WTC11 (cell line): ENCODE measurements around the gene MAGOHB. TPM values are rescaled to one million over a fixed set of nuclear protein-coding genes. Genes with fewer than 3 reads are reported as not detected.

Source experiments
- ATAC-seq: fragments of 200-7000 bp; cut with Tn5 transposase; 2 replicates; pipeline ENCODE4 v1.10.0; 2021; ENCODE audit warnings: mild to moderate bottlenecking, moderate library complexity
- CTCF ChIA-PET: fragments of 300-600 bp; sonication (Branson Sonifier 250); formaldehyde crosslinking; loops from one replicate; lab custom pipeline; 2021; ENCODE audit warnings: antibody characterized with exemption; lab: Charles Lee
- POLR2A ChIA-PET: fragments of 350-600 bp; sonication (Branson Sonifier 250); formaldehyde crosslinking; loops from one replicate; lab custom pipeline; 2021; ENCODE audit warnings: antibody characterized with exemption; lab: Charles Lee
- DNase-seq: peaks from one replicate; pipeline ENCODE4 v3.0.0; 2021; ENCODE audit warnings: low spot score
- H3K27ac Mint-ChIP-seq: 2 replicates; pipeline ENCODE4 v1.8.0; 2021; ENCODE audit warnings: mixed read lengths
- H3K27me3 Mint-ChIP-seq: 2 replicates; pipeline ENCODE4 v1.8.0; 2021; ENCODE audit warnings: low read depth, mild to moderate bottlenecking, moderate library complexity, mixed read lengths
- H3K36me3 Mint-ChIP-seq: 2 replicates; pipeline ENCODE4 v1.8.0; 2021; ENCODE audit warnings: mixed read lengths
- H3K4me1 Mint-ChIP-seq: 2 replicates; pipeline ENCODE4 v1.8.0; 2022; ENCODE audit warnings: mixed read lengths
- H3K4me3 Mint-ChIP-seq: 2 replicates; pipeline ENCODE4 v1.8.0; 2021; ENCODE audit warnings: mild to moderate bottlenecking, moderate library complexity, mixed read lengths
- H3K9me3 Mint-ChIP-seq: 2 replicates; pipeline ENCODE4 v1.8.0; 2021; ENCODE audit warnings: mixed read lengths
- AFF4 ChIP-seq: sonication (generic); formaldehyde crosslinking; IDR thresholded peaks from 2 replicates; pipeline ENCODE4 v1.8.1; 2023; ENCODE audit warnings: mild to moderate bottlenecking, missing genetic modification reagents, borderline replicate concordance
- ATF6 ChIP-seq: sonication (generic); formaldehyde crosslinking; IDR thresholded peaks from 2 replicates; pipeline ENCODE4 v1.8.1; 2023; ENCODE audit warnings: mild to moderate bottlenecking, missing genetic modification reagents
- E2F1 ChIP-seq: sonication (generic); formaldehyde crosslinking; IDR thresholded peaks from 2 replicates; pipeline ENCODE4 v1.8.0; 2022; ENCODE audit warnings: mild to moderate bottlenecking, missing genetic modification reagents
- EMX1 ChIP-seq: fragments of 250-450 bp; sonication (Bioruptor Pico); IDR thresholded peaks from 2 replicates; pipeline ENCODE4 v1.8.0; 2021; ENCODE audit warnings: mild to moderate bottlenecking
- ERG ChIP-seq: fragments of 250-450 bp; sonication (Bioruptor Pico); IDR thresholded peaks from 2 replicates; pipeline ENCODE4 v1.8.0; 2021; ENCODE audit warnings: mild to moderate bottlenecking
- ETV6 ChIP-seq: sonication (generic); formaldehyde crosslinking; IDR thresholded peaks from 2 replicates; pipeline ENCODE4 v1.8.1; 2022; ENCODE audit warnings: mild to moderate bottlenecking, missing genetic modification reagents
- FOXK1 ChIP-seq: sonication (generic); formaldehyde crosslinking; IDR thresholded peaks from 2 replicates; pipeline ENCODE4 v1.8.0; 2022; ENCODE audit warnings: mild to moderate bottlenecking, moderate library complexity, missing genetic modification reagents
- FOXP1 ChIP-seq: sonication (generic); formaldehyde crosslinking; IDR thresholded peaks from 2 replicates; pipeline ENCODE4 v1.8.0; 2022; ENCODE audit warnings: missing genetic modification reagents, mild to moderate bottlenecking, moderate library complexity, borderline replicate concordance
- JAZF1 ChIP-seq: fragments of 250-450 bp; sonication (Bioruptor Pico); IDR thresholded peaks from 2 replicates; pipeline ENCODE4 v1.9.0; 2021; ENCODE audit warnings: moderate library complexity, mild to moderate bottlenecking, inconsistent platforms
- NFE2L1 ChIP-seq: sonication (generic); formaldehyde crosslinking; IDR thresholded peaks from 2 replicates; pipeline ENCODE4 v1.8.1; 2023; ENCODE audit warnings: missing genetic modification reagents
- NFYB ChIP-seq: sonication (generic); formaldehyde crosslinking; conservative IDR thresholded peaks from 2 replicates; pipeline ENCODE4 v1.8.0; 2022; ENCODE audit warnings: low read depth, missing genetic modification reagents
- NR3C1 ChIP-seq: sonication (generic); formaldehyde crosslinking; conservative IDR thresholded peaks from 2 replicates; pipeline ENCODE4 v1.8.1; 2023; ENCODE audit warnings: low read depth, mild to moderate bottlenecking, missing genetic modification reagents
- OVOL2 ChIP-seq: fragments of 250-450 bp; sonication (Bioruptor Pico); IDR thresholded peaks from 2 replicates; pipeline ENCODE4 v1.9.0; 2021; ENCODE audit warnings: mild to moderate bottlenecking, borderline replicate concordance
- TCF7 ChIP-seq: sonication (generic); formaldehyde crosslinking; IDR thresholded peaks from 2 replicates; pipeline ENCODE4 v1.8.0; 2022; ENCODE audit warnings: mild to moderate bottlenecking, low read depth, missing genetic modification reagents, moderate library complexity
- TP53 ChIP-seq: sonication (generic); formaldehyde crosslinking; IDR thresholded peaks from 2 replicates; pipeline ENCODE4 v1.8.1; 2023; ENCODE audit warnings: mild to moderate bottlenecking, missing genetic modification reagents
- USF1 ChIP-seq: sonication (generic); formaldehyde crosslinking; IDR thresholded peaks from 2 replicates; pipeline ENCODE4 v1.8.0; 2022; ENCODE audit warnings: mild to moderate bottlenecking, missing genetic modification reagents
- ZNF121 ChIP-seq: sonication (generic); formaldehyde crosslinking; IDR thresholded peaks from 2 replicates; pipeline ENCODE4 v1.8.0; 2023; ENCODE audit warnings: missing genetic modification reagents
- ZNF263 ChIP-seq: sonication (generic); formaldehyde crosslinking; IDR thresholded peaks from 2 replicates; pipeline ENCODE4 v1.8.1; 2022; ENCODE audit warnings: low read depth, mild to moderate bottlenecking, moderate library complexity, missing genetic modification reagents
- ZNF396 ChIP-seq: fragments of 250-450 bp; sonication (Bioruptor Pico); IDR thresholded peaks from 2 replicates; pipeline ENCODE4 v1.8.0; 2021; ENCODE audit warnings: mild to moderate bottlenecking, moderate library complexity, borderline replicate concordance
- ZNF425 ChIP-seq: fragments of 250-450 bp; sonication (Bioruptor Pico); conservative IDR thresholded peaks from 2 replicates; pipeline ENCODE4 v1.9.0; 2021; ENCODE audit warnings: mild to moderate bottlenecking
- ZSCAN18 ChIP-seq: fragments of 250-450 bp; sonication (Bioruptor Pico); IDR thresholded peaks from 2 replicates; pipeline ENCODE4 v2.1.2; 2022; ENCODE audit warnings: mild to moderate bottlenecking, moderate library complexity
- total RNA-seq: library from RNA; stranded (reverse); gene quantifications from 3 replicates; pipeline ENCODE4 v1.2.3, GENCODE V29; 2021

The MAGOHB gene
- total RNA-seq, 1 experiment from 2014 or later, result 36.1 TPM

GRCh38 chr12:10636611-10637010 lies 23.2 kb upstream of the MAGOHB start (continued):
- TF ChIP-seq USF1 (CRISPR knock-in tag), result no peak

- Mint-ChIP-seq H3K27me3 (no peaks in the 10 kb centered on the region), H3K36me3 (no peaks in the 10 kb centered on the region), H3K4me1 (peaks cover 11% of the 10 kb centered on the region), H3K9me3 (no peaks in the 10 kb centered on the region), H3K4me3 (no peak overlapping the region), H3K27ac (no peak overlapping the region; the same call in 1 of the 2 replicates)
- DNase-seq, result no peak
- ATAC-seq, result no peak
- ChIA-PET POLR2A (no interaction called here), CTCF (no interaction called here)
- no peak for TF ChIP-seq ZNF396 (CRISPR knock-in tag)
- no peak for TF ChIP-seq JAZF1 (CRISPR knock-in tag)
- TF ChIP-seq ATF6 (CRISPR knock-in tag), result no peak
- no peak for TF ChIP-seq E2F1
- TF ChIP-seq TCF7 (CRISPR knock-in tag), result no peak
- TF ChIP-seq ZNF425 (CRISPR knock-in tag), result no peak
- TF ChIP-seq NFE2L1 (CRISPR knock-in tag), result no peak
- no peak for TF ChIP-seq ZNF121 (CRISPR knock-in tag)
- TF ChIP-seq FOXK1 (CRISPR knock-in tag), result no peak
- no peak for TF ChIP-seq FOXP1 (CRISPR knock-in tag)
- TF ChIP-seq AFF4 (CRISPR knock-in tag), result no peak
- no peak for TF ChIP-seq ETV6 (CRISPR knock-in tag)
- TF ChIP-seq ERG (CRISPR knock-in tag), result no peak
- no peak for TF ChIP-seq ZNF263 (CRISPR knock-in tag)
- no peak for TF ChIP-seq EMX1 (CRISPR knock-in tag)
- no peak for TF ChIP-seq TP53 (CRISPR knock-in tag)
- no peak for TF ChIP-seq ZSCAN18
- TF ChIP-seq NFYB, result no peak
- no peak for TF ChIP-seq NR3C1 (CRISPR knock-in tag)
- no peak for TF ChIP-seq OVOL2 (CRISPR knock-in tag)
These were observed 22.7 kb upstream of the MAGOHB start for GRCh38 chr12:10636124-10636523.
